KMS-11 (cell line): ENCODE data around the gene SDK2.

Experiments used
- H2AFZ ChIP-seq: fragments of 200-600 bp; sonication (generic); 2 replicates; pipeline ENCODE4 v1.6.1; 2016; ENCODE audit warnings: antibody characterized with exemption, mixed run types, low read depth
- H3K27ac ChIP-seq: fragments of 200-600 bp; sonication (generic); 2 replicates; pipeline ENCODE4 v1.6.1; 2016; ENCODE audit warnings: mild to moderate bottlenecking, mixed run types
- H3K27me3 ChIP-seq: fragments of 200-600 bp; sonication (generic); 2 replicates; pipeline ENCODE4 v1.6.1; 2017; ENCODE audit warnings: mild to moderate bottlenecking, low read depth, mixed run types, moderate library complexity; ENCODE audit not compliant: insufficient read depth
- H3K36me3 ChIP-seq: fragments of 200-600 bp; sonication (generic); 2 replicates; pipeline ENCODE4 v1.6.1; 2017; ENCODE audit warnings: mild to moderate bottlenecking, mixed run types; ENCODE audit not compliant: insufficient read depth
- H3K4me1 ChIP-seq: fragments of 200-600 bp; sonication (generic); 2 replicates; pipeline ENCODE4 v1.6.1; 2016; ENCODE audit warnings: mild to moderate bottlenecking, low read depth, mixed run types; ENCODE audit not compliant: poor library complexity, severe bottlenecking
- H3K4me2 ChIP-seq: fragments of 200-600 bp; sonication (generic); 2 replicates; pipeline ENCODE4 v1.7.0; 2016; ENCODE audit warnings: mild to moderate bottlenecking, mixed run types
- H3K4me3 ChIP-seq: fragments of 200-600 bp; sonication (generic); IDR thresholded peaks from 2 replicates; pipeline ENCODE4 v1.6.1; 2017; ENCODE audit warnings: low read depth, low read length, mixed read lengths; ENCODE audit not compliant: insufficient read depth
- H3K79me2 ChIP-seq: fragments of 200-600 bp; sonication (generic); 2 replicates; pipeline ENCODE4 v1.6.1; 2016; ENCODE audit warnings: low read depth, mixed run types; ENCODE audit not compliant: insufficient read depth
- H3K9ac ChIP-seq: fragments of 200-600 bp; sonication (generic); 2 replicates; pipeline ENCODE4 v1.6.1; 2016; ENCODE audit warnings: mild to moderate bottlenecking, mixed run types
- H4K20me1 ChIP-seq: fragments of 200-600 bp; sonication (generic); 2 replicates; pipeline ENCODE4 v1.6.1; 2016; ENCODE audit warnings: mild to moderate bottlenecking, mixed run types; ENCODE audit not compliant: insufficient read depth
- CTCF ChIP-seq: fragments of 200-600 bp; sonication (generic); conservative IDR thresholded peaks from 2 replicates; pipeline ENCODE4 v1.6.1; 2017; ENCODE audit warnings: low read depth, mild to moderate bottlenecking, antibody characterized with exemption, low read length, moderate library complexity, mixed read lengths

SDK2 gene

DNA sequence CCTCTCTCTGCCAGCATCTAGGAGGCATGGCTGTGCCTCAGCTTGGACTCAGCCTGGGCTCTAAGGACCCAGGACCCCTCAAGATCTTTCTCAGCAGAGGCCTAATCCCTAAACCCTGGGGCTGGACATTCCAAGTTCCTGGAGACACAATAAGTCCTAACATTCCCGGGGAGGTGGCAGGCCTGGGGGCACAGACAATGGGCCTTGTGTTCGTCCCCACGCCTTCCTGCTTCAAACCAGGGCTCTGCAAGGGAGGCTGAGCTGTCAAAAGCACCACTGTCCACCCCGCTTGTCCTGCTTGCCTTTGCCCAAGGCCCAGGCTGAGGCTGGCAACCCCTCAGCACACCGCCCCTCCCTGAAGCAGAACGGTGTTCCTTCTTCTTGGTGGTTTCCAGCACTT, 13.7 kb downstream of the SDK2 start:
- Histone ChIP-seq H3K36me3 (no peaks in the 10 kb centered on the region), H3K4me2 (no peak overlapping the region), H3K4me3 (no peak overlapping the region), H3K4me1 (no peaks in the 10 kb centered on the region), H2AFZ (no peak overlapping the region), H4K20me1 (no peaks in the 10 kb centered on the region), H3K27ac (no peak overlapping the region), H3K27me3 (peaks cover 42% of the 10 kb centered on the region), H3K9ac (no peak overlapping the region), H3K79me2 (no peaks in the 10 kb centered on the region)
- TF ChIP-seq CTCF: no peak

GRCh38 chr17:73628642-73629552, 15.3 kb downstream of the SDK2 start:
- Histone ChIP-seq H3K79me2 (no peaks in the 10 kb centered on the region), H3K4me3 (no peak overlapping the region), H3K9ac (no peak overlapping the region), H4K20me1 (no peaks in the 10 kb centered on the region), H3K27ac (no peak overlapping the region), H2AFZ (no peak overlapping the region), H3K4me2 (no peak overlapping the region), H3K36me3 (no peaks in the 10 kb centered on the region), H3K27me3 (peaks cover 32% of the 10 kb centered on the region), H3K4me1 (no peaks in the 10 kb centered on the region)
- TF ChIP-seq CTCF: no peak

GRCh38 chr17:73625991-73626673, 18.1 kb downstream of the SDK2 start:
- H3K27me3 ChIP-seq: peaks cover 23% of the 10 kb centered on the region; the same call in 1 of the 2 replicates
- H3K79me2 ChIP-seq: no peaks in the 10 kb centered on the region
- no peaks in the 10 kb centered on the region for H3K4me1 ChIP-seq
- H2AFZ ChIP-seq: no peak overlapping the region
- H3K9ac ChIP-seq: no peak overlapping the region
- H3K27ac ChIP-seq: no peak overlapping the region
- no peaks in the 10 kb centered on the region for H4K20me1 ChIP-seq
- H3K36me3 ChIP-seq: no peaks in the 10 kb centered on the region
- no peak overlapping the region for H3K4me2 ChIP-seq
- H3K4me3 ChIP-seq: no peak overlapping the region
- no peak for TF ChIP-seq CTCF

GRCh38 chr17:73625006-73625405, 19.2 kb downstream of the SDK2 start:
- Histone ChIP-seq H3K36me3 (no peaks in the 10 kb centered on the region), H3K9ac (no peak overlapping the region), H3K4me1 (no peaks in the 10 kb centered on the region), H3K27ac (no peak overlapping the region), H4K20me1 (no peaks in the 10 kb centered on the region), H3K79me2 (no peaks in the 10 kb centered on the region), H3K4me3 (no peak overlapping the region), H2AFZ (no peak overlapping the region), H3K4me2 (no peak overlapping the region), H3K27me3 (peaks cover 23% of the 10 kb centered on the region; the same call in 1 of the 2 replicates)
- no peak for TF ChIP-seq CTCF
